KG1 (cell line): Measurements from ENCODE around the gene SLC19A1.

Experiments
- DNase-seq: peaks from one replicate; lab custom pipeline; 2025; lab: John Stamatoyannopoulos, UW

The SLC19A1 gene

DNA sequence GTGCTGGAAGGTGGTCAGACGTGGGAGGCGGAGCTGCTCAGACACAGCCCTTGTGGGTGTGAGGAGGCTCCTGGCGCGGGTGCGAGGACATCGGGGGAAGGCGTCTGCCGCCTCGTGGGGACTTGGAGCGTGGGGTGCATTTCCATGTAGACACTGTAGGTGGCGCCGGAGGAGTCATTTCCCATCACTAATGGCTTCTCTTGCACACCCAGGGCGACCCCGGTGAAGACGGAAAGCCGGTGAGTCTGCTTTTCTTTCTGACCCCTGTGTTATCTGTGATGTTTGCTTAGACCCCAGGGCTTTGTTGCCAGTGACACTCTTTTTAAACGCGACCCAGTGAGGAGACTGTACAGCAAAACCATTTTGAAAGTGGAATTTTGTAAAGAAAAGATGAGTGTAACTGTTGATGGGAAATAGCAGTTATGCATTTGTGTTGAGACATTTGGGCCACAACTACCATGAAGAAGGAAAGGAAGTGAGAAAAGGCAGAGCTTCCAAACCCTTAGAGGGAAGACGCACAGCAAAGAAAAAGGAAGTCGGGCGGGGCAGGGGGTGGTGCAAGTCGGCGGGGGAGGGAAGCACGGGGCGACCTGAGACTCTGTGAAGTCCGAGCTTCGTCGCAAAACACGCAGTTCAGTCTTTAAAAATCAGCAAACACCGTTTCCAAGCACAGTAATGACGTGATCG is 64.0 kb downstream of the SLC19A1 start:
- DNase-seq, result peak; percentile 64

DNA sequence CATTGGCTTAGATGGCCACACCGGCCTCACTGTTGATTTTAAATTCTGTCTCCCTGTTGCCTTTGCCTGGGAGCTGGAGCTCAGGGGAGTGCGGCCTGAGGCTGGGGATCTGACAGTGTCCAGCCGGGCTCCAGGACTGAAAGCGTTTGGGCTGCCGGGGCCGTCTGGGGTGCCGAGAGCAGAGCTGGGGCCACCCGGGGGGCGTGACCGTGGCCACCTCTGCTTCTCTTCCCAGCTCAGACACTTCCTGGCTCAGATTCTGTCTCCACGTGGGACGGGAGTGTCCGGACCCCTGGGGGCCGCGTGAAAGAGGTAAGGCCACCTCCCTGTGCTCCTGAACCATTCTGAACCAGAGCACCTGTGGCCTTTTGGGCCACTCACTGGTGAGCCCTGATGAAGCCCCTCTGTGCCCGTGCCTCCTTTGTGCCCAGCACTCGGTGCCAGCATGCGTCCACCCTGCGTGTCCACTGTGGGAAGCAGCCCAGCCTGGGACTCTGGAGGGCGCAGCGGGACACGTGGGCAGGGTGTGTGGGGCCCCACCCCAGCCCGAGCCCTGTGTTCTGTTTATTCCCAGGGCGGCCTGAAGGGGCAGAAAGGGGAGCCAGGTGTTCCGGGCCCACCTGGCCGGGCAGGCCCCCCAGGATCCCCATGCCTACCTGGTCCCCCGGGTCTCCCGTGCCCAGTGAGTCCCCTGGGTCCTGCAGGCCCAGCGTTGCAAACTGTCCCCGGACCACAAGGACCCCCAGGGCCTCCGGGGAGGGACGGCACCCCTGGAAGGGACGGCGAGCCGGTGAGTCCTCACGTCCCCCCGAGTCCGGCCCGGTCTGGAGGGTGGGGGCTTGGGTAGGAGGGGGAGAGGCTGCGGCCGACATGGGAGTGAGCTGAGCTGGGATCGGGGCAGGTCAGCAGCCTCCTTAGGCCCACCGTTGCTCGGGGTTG is 64.8 kb downstream of the SLC19A1 start:
- DNase-seq, result no peak

DNA sequence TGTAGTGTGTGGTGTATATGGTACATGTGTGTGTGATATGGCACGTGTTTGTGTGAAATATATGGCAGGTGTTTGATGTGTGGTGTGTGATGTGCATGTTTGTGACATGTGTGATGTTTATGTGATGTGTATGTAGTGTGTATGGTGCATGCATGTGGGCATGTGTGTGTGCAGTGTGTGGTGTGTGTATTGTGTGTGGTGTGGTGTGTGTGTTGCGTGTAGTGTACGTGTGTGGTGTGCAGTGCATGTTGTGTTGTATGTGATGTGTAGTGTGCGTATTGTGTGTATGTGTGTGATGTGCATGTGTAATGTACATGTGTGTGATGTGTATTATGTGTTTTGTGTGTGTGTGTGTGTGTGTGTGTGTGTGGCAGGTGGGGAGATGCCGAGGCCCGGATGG is 65.7 kb downstream of the SLC19A1 start:
- DNase-seq, result no peak

DNA sequence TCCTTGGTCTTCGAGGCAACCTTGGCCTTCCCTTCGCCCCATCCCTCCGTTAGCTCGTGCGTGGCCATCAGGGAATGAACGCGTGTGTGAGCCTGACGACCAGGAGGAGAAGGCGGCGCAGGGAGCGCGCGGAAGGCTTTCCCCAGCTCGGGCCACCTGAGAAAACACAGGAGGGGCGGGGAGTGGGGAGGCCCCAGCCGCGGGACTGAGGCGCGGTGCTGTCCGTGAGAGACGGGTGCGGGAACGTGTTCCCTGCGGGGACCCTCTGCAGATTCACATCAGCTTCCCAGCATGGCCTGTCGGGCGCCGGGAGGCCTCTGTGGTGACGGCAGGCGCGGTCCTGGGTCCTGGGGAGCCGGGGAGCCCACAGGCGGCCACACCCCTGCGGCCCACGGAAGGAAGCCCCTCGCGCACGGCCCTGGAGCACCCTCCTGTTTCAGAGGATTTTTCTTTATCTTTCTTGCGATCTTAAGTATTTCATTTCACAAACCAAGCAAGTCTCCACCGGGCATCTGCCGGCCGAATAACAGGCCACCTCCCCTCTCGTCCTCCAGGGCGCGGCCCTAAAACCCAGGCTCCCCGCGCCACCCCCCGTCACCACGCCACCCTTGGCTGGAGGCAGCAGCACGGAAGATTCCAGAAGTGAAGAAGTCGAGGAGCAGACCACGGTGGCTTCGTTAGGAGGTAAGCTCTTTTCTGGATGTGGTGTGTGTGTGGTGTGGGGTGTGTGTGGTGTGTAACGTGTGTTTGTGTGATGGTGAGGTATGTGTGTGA is 66.3 kb downstream of the SLC19A1 start:
- DNase-seq, result no peak

DNA sequence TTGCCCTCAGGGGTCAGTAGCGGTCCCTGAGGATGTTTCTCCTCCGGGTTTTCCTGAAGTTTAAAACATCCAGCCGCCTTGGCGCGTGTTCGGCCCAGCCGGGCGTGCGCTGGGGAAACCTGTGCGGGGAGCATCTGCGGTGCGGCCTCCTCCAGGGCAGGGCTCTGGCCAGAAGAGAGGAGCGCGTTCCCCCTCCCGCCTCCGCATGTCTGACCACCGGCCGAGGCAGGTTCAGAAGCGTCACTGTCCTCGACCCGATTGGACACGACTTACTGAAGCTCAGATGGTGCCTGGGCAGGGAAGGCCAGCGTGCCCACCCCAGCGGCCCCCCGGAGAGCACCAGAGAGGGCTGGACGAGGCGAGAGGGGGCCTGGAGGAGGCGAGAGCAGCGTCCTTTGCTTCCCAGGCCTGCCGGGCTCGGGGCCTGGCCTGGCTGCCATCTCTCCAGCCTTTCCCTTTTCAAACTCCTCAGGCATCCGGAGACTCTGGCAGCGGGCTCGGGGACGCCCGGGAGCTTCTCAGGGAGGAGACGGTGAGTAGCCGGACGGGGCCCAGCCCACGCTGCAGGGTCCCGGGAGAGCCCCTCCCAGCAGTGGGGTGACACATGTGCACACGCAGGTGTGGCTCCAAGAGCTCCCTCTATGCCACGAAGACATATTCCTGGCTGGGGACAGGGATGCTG is 67.1 kb downstream of the SLC19A1 start:
- DNase-seq, result no peak

DNA sequence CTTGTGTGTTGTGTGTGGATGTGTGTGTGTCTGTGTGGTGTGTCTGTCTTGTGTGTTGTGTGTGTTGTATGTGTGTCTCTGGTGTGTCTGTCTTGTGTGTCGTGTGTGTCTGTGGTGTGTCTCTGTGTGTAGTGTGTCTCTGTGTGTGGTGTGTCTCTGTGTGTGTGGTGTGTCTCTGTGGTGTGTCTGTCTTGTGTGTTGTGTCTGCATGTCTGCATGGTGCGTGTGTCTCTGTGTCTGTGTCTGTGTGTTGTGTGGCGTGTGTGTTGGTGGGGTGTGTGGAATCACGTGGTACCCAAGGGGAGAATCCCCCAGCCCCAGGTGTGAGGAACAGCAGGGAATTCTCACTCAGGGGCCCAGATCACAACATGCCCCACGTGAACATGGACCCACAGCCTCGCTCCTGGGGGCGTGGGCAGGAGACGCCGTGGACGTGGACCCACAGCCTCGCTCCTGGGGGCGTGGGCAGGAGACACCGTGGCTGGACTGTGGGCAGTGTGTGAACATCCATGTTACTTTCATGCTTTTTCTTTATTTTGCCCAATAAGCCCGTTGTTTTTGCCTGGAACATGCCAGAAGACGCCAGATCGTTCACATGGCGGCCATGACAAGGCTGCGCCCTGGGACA is 67.8 kb downstream of the SLC19A1 start:
- no peak for DNase-seq

DNA sequence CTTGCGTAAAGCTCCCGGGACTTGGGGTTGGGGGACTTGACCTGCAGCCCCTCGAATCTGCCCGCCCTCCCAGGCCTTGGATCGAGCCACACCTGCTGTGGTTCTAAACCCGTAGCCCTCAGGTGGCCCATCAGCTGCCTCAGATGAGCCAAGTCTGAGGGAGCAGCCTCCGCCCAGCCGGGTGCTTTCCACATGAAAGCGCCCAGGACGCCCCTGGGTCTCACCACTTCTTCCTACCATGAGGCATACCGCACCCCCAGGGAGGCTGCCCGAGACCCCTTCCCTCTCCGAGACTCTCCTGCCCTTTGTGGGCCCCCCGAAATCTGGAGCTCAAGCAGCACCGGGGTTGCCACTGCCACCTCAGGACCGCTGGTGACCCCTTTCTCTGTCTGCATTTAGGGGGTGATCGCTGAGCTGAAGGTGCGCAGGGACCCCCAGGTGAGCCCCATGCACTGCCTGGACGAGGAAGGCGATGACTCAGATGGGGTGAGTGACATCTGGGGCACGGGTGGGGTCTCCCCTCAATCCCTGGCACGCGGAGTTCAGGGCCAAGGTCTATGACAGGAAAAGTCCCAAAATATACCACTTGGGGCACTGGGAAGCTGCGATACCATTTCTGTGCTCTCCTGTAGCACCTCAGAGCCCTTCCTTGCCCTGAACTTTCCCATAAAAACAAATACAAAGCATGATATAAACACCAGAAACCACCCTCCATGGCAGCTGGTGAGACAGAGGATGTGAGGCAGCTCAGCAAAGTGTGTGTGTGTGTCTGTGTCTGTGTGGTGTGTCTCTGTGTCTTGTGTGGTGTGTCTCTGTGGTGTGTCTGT is 68.5 kb downstream of the SLC19A1 start:
- DNase-seq, result no peak

DNA sequence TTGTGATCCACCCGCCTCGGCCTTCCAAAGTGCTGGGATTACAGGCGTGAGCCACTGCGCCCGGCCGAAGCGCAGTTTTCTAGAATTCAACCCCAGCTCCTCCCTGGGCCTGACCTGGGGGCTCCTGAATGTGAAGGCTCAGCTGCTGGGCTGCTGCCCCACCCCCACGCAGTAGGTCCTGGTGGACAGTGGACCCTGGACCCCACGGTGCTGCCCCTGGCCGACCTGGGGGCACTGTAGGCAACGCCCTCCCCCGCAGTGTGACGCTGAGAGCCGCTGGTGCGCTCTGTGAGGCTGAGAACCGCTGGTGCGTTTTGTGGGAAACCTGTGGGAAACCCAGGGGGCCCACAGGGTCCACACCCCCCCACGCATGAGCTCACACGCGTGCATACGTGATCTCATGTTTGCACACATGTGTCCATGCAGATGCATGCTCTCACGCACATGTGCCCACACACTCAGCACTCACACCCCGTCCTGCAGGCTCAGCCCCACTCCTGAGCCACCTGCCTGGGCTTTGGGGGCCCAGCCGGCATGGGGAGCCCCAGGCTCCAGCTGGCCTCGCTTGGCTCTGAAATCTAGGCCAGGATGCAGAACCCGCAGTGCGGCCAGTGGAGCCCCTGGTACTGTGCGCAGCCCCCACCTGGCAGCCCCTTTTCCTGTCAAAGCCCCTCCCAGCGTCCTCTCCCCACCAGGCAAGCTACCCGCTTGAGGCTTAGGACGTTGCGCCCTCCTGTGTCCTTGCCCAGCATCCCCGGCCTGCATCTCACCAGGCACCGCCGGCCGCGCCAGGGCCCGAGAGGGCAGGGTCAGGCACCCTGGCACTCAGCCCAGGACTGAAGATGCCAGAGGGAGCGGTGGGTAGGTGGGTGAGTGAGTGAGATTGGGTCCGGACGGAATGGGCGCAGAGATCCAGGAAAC is 69.5 kb downstream of the SLC19A1 start:
- no peak for DNase-seq

DNA sequence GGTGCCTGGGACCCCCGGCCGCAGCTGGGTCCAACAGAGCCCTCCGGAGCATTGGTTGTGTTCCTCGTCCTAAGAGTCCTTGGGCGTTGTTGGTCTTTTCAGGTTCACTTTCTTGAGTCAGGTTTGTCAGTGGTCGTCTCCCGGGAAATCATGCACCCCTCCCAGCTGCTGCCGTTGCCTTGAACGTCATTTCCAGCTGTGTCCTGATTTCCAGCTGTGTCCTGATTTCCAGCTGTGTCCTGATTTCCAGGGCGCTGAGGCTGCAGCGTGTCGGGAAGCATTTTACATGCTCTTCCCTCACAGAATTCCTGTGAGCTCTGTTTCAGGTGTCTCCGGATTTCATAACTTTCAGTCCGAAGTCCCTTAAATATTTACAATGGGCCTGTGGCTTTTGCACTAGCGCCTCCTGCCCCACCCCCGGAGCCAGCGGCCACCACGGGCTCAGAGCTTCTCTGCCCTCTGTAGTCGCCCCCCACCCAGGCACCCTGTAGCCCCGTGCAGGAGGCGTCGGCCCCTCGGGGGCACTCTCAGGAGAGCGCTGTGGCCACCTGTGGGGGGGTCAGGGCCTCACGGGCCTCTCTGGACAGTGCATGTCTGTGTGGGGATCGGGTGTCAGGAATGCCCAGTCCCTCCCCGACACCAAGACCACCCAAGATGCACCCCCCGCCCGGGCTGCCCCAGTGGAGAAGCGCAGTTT is 70.6 kb downstream of the SLC19A1 start:
- DNase-seq, result no peak

DNA sequence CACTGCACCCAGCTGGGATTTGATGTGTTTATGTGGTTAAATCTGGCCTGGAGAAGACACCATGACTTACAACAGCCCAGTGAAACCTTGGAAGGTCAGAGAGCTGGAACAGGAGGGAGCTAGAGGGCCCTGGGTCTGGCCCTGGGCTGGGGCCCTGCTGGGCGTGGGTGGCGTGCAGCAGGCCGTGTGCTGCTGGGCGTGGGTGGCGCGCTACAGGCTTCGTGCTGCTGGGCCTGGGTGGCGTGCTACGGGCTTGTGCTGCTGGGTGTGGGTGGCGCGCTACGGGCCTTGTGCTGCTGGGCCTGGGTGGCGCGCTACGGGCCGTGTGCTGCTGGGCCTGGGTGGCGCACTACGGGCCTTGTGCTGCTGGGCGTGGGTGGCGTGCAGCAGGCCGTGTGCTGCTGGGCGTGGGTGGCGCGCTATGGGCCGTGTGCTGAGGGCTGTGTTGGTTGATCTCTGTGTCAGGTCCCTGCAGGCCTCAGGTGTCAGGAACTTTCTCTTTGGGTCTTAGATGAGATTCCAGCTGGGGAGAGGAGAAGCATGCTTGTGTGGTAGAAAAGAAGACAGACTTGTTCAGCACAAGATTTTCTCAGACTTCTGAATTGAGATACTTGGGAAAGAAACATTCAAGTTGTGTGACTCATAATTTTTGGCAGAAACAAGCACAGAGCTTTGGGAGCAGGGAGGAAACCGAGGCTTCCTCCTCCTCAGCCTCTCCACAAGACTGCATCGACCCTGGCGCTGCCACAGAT is 71.3 kb downstream of the SLC19A1 start:
- DNase-seq, result no peak

DNA sequence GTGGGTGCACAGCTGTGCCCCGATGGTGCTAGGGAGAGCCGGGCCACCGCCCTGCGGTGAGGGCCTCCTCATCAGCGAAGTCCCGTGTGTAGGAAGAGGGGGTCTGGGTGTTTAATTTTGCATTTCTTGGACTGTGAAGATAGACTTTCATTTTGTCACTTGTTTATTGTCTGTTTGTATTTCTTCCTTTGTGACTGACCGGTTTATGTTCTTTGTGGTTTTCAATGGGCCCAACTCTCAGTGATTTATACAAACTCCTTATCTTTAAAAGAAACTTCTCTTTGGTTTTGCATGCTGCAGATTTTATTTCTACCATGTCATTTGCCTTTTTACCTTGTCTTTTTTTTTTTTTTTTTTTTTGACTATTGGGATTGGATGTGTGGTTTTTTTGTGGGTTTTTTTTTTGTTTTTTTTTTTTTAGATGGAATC is 72.1 kb downstream of the SLC19A1 start:
- DNase-seq, result no peak

DNA sequence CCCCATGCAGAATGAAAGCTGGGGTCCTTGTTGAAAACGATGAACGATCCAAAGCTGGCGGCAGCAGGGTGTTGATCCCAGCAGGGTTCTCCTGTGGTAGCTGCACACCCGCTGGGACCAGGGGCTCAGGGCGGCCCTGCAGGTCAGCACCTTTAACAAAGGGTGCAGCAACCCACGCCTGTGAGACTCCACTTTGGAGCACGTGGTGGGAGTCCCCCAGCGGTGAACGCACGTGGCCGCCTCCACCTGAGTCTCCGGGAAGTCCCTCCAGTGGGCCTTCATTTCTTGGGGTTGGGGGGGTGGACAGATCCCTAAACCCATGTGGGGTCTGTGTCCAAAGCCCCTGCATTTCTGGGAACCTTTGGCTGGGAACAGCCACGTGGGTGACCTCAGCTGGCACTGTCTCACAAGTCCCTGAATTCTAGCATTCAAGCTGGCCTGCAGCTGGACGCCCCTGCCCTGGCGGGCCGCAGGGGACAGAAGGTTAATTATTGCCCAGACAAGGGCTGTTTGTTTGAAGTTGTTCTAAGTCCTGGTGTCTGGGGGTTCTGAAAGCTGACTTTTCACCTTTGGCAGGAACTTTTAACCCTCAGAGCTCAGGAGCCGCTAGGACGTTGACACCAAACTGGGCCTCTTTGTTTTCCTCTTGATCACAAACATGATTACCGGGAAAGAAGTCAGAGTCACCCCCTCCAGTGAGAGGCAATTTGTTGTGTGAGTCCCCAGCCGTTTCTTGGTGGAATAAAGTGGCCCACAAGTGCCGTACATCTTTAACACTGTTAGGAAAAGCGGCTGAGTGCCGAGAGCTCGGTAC is 72.8 kb downstream of the SLC19A1 start:
- DNase-seq, result no peak

DNA sequence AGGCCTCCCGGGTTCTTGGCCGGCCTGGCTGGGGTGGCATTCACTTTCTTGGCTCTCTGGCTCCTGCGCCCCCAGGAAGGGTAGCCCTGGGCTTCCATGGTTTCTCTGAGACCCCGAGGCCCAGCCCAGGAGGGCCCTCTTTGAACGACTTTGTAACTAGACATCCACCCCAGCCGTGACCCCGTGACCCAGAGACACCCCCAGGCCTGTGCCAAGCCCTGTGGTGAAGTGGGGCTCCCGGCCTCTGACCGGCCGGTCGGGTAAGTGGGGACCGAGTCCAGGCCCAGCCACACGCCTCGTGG is 73.3 kb downstream of the SLC19A1 start:
- no peak for DNase-seq

DNA sequence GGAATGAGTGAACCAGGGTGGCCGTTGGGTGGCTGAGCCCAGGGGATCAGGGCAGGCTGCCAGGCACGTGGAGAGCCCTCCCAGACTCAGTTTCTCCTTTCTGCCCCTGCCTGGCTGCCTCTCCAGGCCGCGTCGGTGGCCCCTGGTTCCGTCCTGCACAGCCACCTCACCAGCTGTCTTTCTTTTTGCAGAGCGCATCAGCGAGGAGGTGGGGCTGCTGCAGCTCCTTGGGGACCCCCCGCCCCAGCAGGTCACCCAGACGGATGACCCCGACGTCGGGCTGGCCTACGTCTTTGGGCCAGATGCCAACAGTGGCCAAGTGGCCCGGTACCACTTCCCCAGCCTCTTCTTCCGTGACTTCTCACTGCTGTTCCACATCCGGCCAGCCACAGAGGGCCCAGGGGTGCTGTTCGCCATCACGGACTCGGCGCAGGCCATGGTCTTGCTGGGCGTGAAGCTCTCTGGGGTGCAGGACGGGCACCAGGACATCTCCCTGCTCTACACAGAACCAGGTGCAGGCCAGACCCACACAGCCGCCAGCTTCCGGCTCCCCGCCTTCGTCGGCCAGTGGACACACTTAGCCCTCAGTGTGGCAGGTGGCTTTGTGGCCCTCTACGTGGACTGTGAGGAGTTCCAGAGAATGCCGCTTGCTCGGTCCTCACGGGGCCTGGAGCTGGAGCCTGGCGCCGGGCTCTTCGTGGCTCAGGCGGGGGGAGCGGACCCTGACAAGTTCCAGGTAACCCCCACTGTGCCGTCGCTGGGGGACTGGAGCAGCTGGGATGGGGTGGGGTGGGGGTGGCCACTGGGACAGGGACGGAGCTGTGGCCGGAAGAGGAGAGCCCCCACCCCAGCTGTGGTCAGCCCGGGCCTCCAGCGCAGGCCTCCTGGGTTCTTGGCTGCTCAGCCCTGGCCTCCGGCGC is 73.9 kb downstream of the SLC19A1 start:
- no peak for DNase-seq

DNA sequence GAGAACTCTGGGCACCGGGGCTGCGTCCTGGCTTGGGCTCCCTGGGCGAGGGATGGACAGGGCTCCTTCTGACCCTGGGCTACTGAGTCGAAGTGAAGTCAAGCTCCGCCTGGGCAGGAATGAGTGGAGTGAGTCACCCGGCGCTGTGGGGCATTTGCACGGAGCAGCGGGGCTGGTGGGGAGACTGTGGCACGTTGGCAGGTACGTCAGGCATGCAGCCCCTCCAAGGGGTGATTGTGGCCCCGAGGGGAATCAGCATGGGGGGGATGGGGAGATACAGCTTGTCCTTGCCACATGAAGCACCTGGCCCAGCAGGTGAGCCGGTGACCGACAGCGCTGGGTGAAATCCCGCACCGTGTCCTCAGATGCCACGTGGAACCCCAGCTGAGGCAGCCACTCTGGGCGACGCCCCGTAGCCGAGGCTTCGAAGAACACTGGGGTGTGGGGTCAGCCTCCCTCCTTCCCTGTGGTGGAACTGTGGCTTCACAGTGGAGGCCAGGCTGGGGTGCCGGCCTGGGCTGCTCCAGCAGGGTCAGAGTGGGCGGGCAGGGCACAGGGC is 74.9 kb downstream of the SLC19A1 start:
- no peak for DNase-seq
